HL-60 (cell line): ENCODE measurements around the gene ATP6AP1.

Experiments used
- GABPA ChIP-seq: IDR thresholded peaks from 2 replicates; pipeline ENCODE4 v1.6.1; 2012; ENCODE audit warnings: low read depth
- POLR2AphosphoS5 ChIP-seq: IDR thresholded peaks from 2 replicates; pipeline ENCODE4 v1.6.1; 2012; ENCODE audit warnings: low read depth
- REST ChIP-seq: IDR thresholded peaks from 2 replicates; pipeline ENCODE4 v1.6.1; 2012; ENCODE audit warnings: low read depth; ENCODE audit not compliant: insufficient replicate concordance
- TF ChIP-seq, protein P1 (sequence below): IDR thresholded peaks from one replicate; pipeline ENCODE4 v1.5.1; 2011; ENCODE audit warnings: low read length, control low read depth, inconsistent platforms; ENCODE audit not compliant: insufficient read depth

- TF ChIP-seq REST (no peak), POLR2AphosphoS5 (no peak), GABPA (no peak)
- TF ChIP-seq, protein P1, sequence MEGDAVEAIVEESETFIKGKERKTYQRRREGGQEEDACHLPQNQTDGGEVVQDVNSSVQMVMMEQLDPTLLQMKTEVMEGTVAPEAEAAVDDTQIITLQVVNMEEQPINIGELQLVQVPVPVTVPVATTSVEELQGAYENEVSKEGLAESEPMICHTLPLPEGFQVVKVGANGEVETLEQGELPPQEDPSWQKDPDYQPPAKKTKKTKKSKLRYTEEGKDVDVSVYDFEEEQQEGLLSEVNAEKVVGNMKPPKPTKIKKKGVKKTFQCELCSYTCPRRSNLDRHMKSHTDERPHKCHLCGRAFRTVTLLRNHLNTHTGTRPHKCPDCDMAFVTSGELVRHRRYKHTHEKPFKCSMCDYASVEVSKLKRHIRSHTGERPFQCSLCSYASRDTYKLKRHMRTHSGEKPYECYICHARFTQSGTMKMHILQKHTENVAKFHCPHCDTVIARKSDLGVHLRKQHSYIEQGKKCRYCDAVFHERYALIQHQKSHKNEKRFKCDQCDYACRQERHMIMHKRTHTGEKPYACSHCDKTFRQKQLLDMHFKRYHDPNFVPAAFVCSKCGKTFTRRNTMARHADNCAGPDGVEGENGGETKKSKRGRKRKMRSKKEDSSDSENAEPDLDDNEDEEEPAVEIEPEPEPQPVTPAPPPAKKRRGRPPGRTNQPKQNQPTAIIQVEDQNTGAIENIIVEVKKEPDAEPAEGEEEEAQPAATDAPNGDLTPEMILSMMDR: no peak
Measured at GRCh38 chrX:154460326-154460725, 31.8 kb downstream of the ATP6AP1 start.
